IMR-90 (cell line): ENCODE measurements around the gene PCDHA11. TPM values are rescaled to one million over a fixed set of nuclear protein-coding genes. Genes with fewer than 3 reads are reported as not detected.

ENCODE experiments used
- ATAC-seq: fragments of 200-7000 bp; cut with Tn5 transposase; 2 replicates; pipeline ENCODE4 v1.9.1; 2020; ENCODE audit warnings: low read depth, mild to moderate bottlenecking, moderate library complexity
- BruUV-seq: library from RNA; stranded (reverse); fragments of 400-500 nt; replicated peaks from 2 replicates; lab custom pipeline; 2021; lab: Mats Ljungman, UMichigan
- CTCF ChIA-PET: fragments of 300-600 bp; formaldehyde crosslinking; extraction: SDS; loops from one replicate; lab custom pipeline; 2021; ENCODE audit warnings: antibody characterized with exemption; lab: Yijun Ruan, JAX
- POLR2A ChIA-PET: fragments of 300-600 bp; sonication (Branson Sonifier 250); formaldehyde crosslinking; loops from one replicate; lab custom pipeline; 2022; ENCODE audit warnings: antibody characterized with exemption; ENCODE audit not compliant: unreplicated experiment; lab: Charles Lee
- DNase-seq: peaks from one replicate; pipeline ENCODE4 v3.0.0; 2013
- H2AFZ ChIP-seq: replicated peaks from 2 replicates; pipeline ENCODE3; 2013; ENCODE audit warnings: low read length, mild to moderate bottlenecking; ENCODE audit not compliant: poor library complexity
- H2AK5ac ChIP-seq: 2 replicates; pipeline ENCODE4 v1.6.1; 2013; ENCODE audit warnings: low read depth, low read length, inconsistent platforms
- H2AK9ac ChIP-seq: replicated peaks from 2 replicates; pipeline ENCODE3; 2013; ENCODE audit warnings: mild to moderate bottlenecking, low read depth, low read length, moderate library complexity; ENCODE audit not compliant: poor library complexity
- H2BK120ac ChIP-seq: 2 replicates; pipeline ENCODE4 v1.6.1; 2013; ENCODE audit warnings: low read depth, low read length, inconsistent platforms
- H2BK15ac ChIP-seq: 3 replicates; pipeline ENCODE4 v1.6.1; 2013; ENCODE audit warnings: low read depth, low read length, inconsistent platforms
- H2BK20ac ChIP-seq: 2 replicates; pipeline ENCODE4 v1.6.1; 2013; ENCODE audit warnings: low read depth, mild to moderate bottlenecking, inconsistent platforms, low read length, moderate library complexity
- H2BK5ac ChIP-seq: 2 replicates; pipeline ENCODE4 v1.6.1; 2013; ENCODE audit warnings: mild to moderate bottlenecking, low read depth, low read length, inconsistent platforms; ENCODE audit not compliant: poor library complexity, severe bottlenecking
- H3K14ac ChIP-seq: replicated peaks from 2 replicates; pipeline ENCODE4 v1.6.1; 2013; ENCODE audit warnings: low read depth, low read length, inconsistent platforms
- H3K18ac ChIP-seq: 2 replicates; pipeline ENCODE4 v1.6.1; 2013; ENCODE audit warnings: low read depth, low read length, control low read depth
- H3K23ac ChIP-seq: 2 replicates; pipeline ENCODE4 v1.6.1; 2013; ENCODE audit warnings: low read depth, low read length, inconsistent platforms
- H3K27ac ChIP-seq: 2 replicates; pipeline ENCODE4 v1.5.1; 2013; ENCODE audit warnings: mild to moderate bottlenecking, control low read depth, low read length; ENCODE audit not compliant: insufficient read depth
- H3K27me3 ChIP-seq: 2 replicates; pipeline ENCODE4 v1.6.1; 2013; ENCODE audit warnings: low read length; ENCODE audit not compliant: control insufficient read depth, insufficient read depth
- H3K36me3 ChIP-seq: 2 replicates; pipeline ENCODE4 v1.6.1; 2013; ENCODE audit warnings: low read length, mixed read lengths; ENCODE audit not compliant: control insufficient read depth, insufficient read depth
- H3K4ac ChIP-seq: 2 replicates; pipeline ENCODE4 v1.6.1; 2013; ENCODE audit warnings: low read depth, low read length, inconsistent platforms
- H3K4me1 ChIP-seq: 2 replicates; pipeline ENCODE4 v1.6.1; 2013; ENCODE audit warnings: low read length, mixed read lengths; ENCODE audit not compliant: control insufficient read depth, insufficient read depth
- H3K4me2 ChIP-seq: 2 replicates; pipeline ENCODE4 v1.6.1; 2013; ENCODE audit warnings: low read depth, mild to moderate bottlenecking, control low read depth, low read length, moderate library complexity
- H3K4me3 ChIP-seq: 2 replicates; pipeline ENCODE4 v1.5.1; 2013; ENCODE audit warnings: low read depth, mild to moderate bottlenecking, control low read depth, low read length, moderate library complexity; ENCODE audit not compliant: insufficient read depth
- H3K56ac ChIP-seq: 2 replicates; pipeline ENCODE4 v1.6.1; 2013; ENCODE audit warnings: low read length, inconsistent platforms; ENCODE audit not compliant: insufficient read depth; ENCODE audit errors: extremely low read depth
- H3K79me1 ChIP-seq, 2 experiments: 2 replicates each; pipeline ENCODE4 v1.6.1; 2013; ENCODE audit warnings: low read length in 2 of 2, inconsistent platforms in 1 of 2, low read depth in 1 of 2
- H3K9ac ChIP-seq: 2 replicates; pipeline ENCODE4 v1.6.1; 2013; ENCODE audit warnings: low read depth, low read length, control low read depth
- H3K9me1 ChIP-seq: 2 replicates; pipeline ENCODE4 v1.6.1; 2013; ENCODE audit warnings: low read length, inconsistent platforms; ENCODE audit not compliant: insufficient read depth
- H3K9me3 ChIP-seq: 2 replicates; pipeline ENCODE4 v1.6.1; 2013; ENCODE audit warnings: low read length; ENCODE audit not compliant: control insufficient read depth, insufficient read depth
- H4K20me1 ChIP-seq: 2 replicates; pipeline ENCODE4 v1.6.1; 2013; ENCODE audit warnings: low read length, inconsistent platforms; ENCODE audit not compliant: insufficient read depth
- H4K5ac ChIP-seq: 2 replicates; pipeline ENCODE4 v1.6.1; 2013; ENCODE audit warnings: mild to moderate bottlenecking, low read depth, low read length, control low read depth
- H4K8ac ChIP-seq, 2 experiments: 2 replicates each; pipeline ENCODE4 v1.6.1; 2013; ENCODE audit warnings: low read depth in 2 of 2, low read length in 2 of 2, control low read depth in 1 of 2, inconsistent platforms in 1 of 2
- H4K91ac ChIP-seq: 2 replicates; pipeline ENCODE4 v1.6.1; 2013; ENCODE audit warnings: low read depth, low read length, inconsistent platforms; ENCODE audit not compliant: insufficient read depth
- BHLHE40 ChIP-seq: fragments of 150-350 bp; IDR thresholded peaks from 2 replicates; pipeline ENCODE4 v1.6.1; 2016; ENCODE audit warnings: mild to moderate bottlenecking, low read depth, low read length
- CEBPB ChIP-seq: IDR thresholded peaks from 2 replicates; pipeline ENCODE4 v1.6.1; 2012; ENCODE audit warnings: low read depth, low read length, improper control_type of control experiment
- CHD1 ChIP-seq: IDR thresholded peaks from 2 replicates; pipeline ENCODE4 v1.6.1; 2012; ENCODE audit warnings: low read depth, low read length, improper control_type of control experiment
- FOS ChIP-seq: fragments of 150-350 bp; IDR thresholded peaks from 2 replicates; pipeline ENCODE4 v1.6.1; 2016; ENCODE audit warnings: low read depth, low read length
- MAFK ChIP-seq: IDR thresholded peaks from 2 replicates; pipeline ENCODE4 v1.6.1; 2012; ENCODE audit warnings: low read depth, low read length, improper control_type of control experiment
- MAZ ChIP-seq: IDR thresholded peaks from 2 replicates; pipeline ENCODE4 v1.6.1; 2012; ENCODE audit warnings: low read depth, mild to moderate bottlenecking, low read length, improper control_type of control experiment, moderate library complexity, borderline replicate concordance
- MXI1 ChIP-seq: IDR thresholded peaks from 2 replicates; pipeline ENCODE4 v1.6.1; 2012; ENCODE audit warnings: low read depth, mild to moderate bottlenecking, low read length, moderate library complexity, borderline replicate concordance
- NFE2L2 ChIP-seq: fragments of 150-350 bp; IDR thresholded peaks from 2 replicates; pipeline ENCODE4 v1.6.1; 2016; ENCODE audit warnings: low read depth, mild to moderate bottlenecking, low read length
- POLR2A ChIP-seq: IDR thresholded peaks from 2 replicates; pipeline ENCODE4 v1.6.1; 2012; ENCODE audit warnings: mild to moderate bottlenecking, low read depth, low read length
- RAD21 ChIP-seq: IDR thresholded peaks from 2 replicates; pipeline ENCODE4 v1.6.1; 2012; ENCODE audit warnings: low read length, improper control_type of control experiment
- RCOR1 ChIP-seq: IDR thresholded peaks from 2 replicates; pipeline ENCODE4 v1.6.1; 2012; ENCODE audit warnings: mild to moderate bottlenecking, low read length, improper control_type of control experiment; ENCODE audit not compliant: insufficient replicate concordance
- RFX5 ChIP-seq: IDR thresholded peaks from 2 replicates; pipeline ENCODE4 v1.8.0; 2012; ENCODE audit warnings: low read depth, mild to moderate bottlenecking, low read length, moderate library complexity
- SMC3 ChIP-seq: fragments of 150-350 bp; IDR thresholded peaks from 2 replicates; pipeline ENCODE4 v1.6.1; 2016; ENCODE audit warnings: low read depth, mild to moderate bottlenecking, antibody characterized with exemption, low read length, moderate library complexity
- WGBS, 2 experiments: methylation state at CpG; one replicate each; pipeline versions ENCODE4 v1.1.5 to v1.1.7; 2013; ENCODE audit warnings: missing lambda C conversion rate in 2 of 2; ENCODE audit not compliant: insufficient read length in 1 of 2; ENCODE audit errors: extremely low coverage in 2 of 2; 5-methylcytosine and 5-hydroxymethylcytosine counted together
- dilution Hi-C: fragments of 300-500 bp; cut with HindIII; formaldehyde crosslinking; loops from one replicate; pipeline ENCODE4 v1.14.3; 2018; ENCODE audit warnings: low sequenced_read_pairs; ENCODE audit not compliant: unreplicated experiment
- in situ Hi-C: fragments of 300-500 bp; cut with MboI; formaldehyde crosslinking; loops from 3 replicates; pipeline ENCODE4 v1.14.3; 2019; ENCODE audit warnings: low sequenced_read_pairs, inconsistent platforms, mixed read lengths
- intact Hi-C: fragments of 100-400 bp; cut with micrococcal nuclease; formaldehyde crosslinking; loops from 2 replicates; pipeline ENCODE4 v1.10.0; 2022
- polyA plus RNA-seq, 3 experiments: library from polyadenylated mRNA; depleted of rRNA; stranded (reverse); fragments of >200 nt; gene quantifications; 2 replicates each; pipeline ENCODE4 v1.2.3, GENCODE V29; 2012; ENCODE audit warnings: low replicate concordance in 1 of 3
- total RNA-seq: library from RNA; depleted of rRNA; stranded (reverse); fragments of >200 nt; gene quantifications from 2 replicates; pipeline ENCODE4 v1.2.3, GENCODE V29; 2012
- TF ChIP-seq, protein P1 (sequence below): fragments of 150-350 bp; IDR thresholded peaks from 2 replicates; pipeline ENCODE4 v1.6.1; 2017; ENCODE audit warnings: mild to moderate bottlenecking, antibody characterized with exemption, low read length, low read depth
- TF ChIP-seq, protein P2 (sequence below): fragments of 150-350 bp; IDR thresholded peaks from 2 replicates; pipeline ENCODE4 v1.6.1; 2016; ENCODE audit warnings: low read depth, mild to moderate bottlenecking, low read length, moderate library complexity, borderline replicate concordance
- TF ChIP-seq, protein P3 (sequence below): conservative IDR thresholded peaks from 2 replicates; pipeline ENCODE4 v1.5.1; 2012; ENCODE audit warnings: mild to moderate bottlenecking, low read depth, low read length, improper control_type of control experiment

Gene PCDHA11
- total and polyA plus RNA-seq, 2 of the 4 experiments (the other 2 are of a cell fraction): under 0.01 TPM; not detected in 1

DNA sequence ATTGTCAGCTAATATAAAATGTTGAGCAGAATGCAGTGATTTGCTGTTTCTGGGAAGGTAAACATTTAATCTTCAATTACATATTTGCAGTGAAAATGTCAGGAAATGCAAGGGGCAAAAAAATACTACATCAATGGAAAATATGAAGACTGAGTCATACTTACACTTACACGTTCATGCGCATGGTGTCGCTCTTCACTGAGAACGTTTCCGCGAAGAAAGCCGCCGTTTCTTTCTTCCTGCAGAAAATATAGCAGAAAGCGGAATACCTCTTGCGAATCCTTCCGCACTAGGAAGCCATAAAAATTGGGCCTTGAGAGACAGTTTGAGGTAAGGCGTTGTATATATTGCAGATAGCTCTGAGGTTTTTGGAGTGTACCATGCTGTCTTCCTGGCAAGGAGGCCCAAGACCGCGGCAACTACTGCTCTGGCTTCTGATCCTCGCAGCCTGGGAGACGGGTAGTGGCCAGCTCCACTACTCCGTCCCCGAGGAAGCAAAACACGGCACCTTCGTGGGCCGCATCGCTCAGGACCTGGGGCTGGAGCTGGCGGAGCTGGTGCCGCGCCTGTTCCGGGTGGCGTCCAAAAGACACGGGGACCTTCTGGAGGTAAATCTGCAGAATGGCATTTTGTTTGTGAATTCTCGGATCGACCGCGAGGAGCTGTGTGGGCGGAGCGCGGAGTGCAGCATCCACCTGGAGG, 13.3 kb downstream of the PCDHA11 start, which contains the start of gene PCDHA13:
TSS of gene PCDHA13 (plus strand) at position 236 of the 702 bp plus-strand sequence. CDS start at position 381, 145 bp downstream.
- TF ChIP-seq, protein P1, sequence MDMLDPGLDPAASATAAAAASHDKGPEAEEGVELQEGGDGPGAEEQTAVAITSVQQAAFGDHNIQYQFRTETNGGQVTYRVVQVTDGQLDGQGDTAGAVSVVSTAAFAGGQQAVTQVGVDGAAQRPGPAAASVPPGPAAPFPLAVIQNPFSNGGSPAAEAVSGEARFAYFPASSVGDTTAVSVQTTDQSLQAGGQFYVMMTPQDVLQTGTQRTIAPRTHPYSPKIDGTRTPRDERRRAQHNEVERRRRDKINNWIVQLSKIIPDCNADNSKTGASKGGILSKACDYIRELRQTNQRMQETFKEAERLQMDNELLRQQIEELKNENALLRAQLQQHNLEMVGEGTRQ: no peak
- TF ChIP-seq POLR2A (no peak), RCOR1 (no peak), BHLHE40 (no peak), MXI1 (no peak), CEBPB (no peak), SMC3 (no peak), MAFK (no peak), MAZ (no peak), RAD21 (no peak), RFX5 (no peak), CHD1 (no peak), FOS (no peak), NFE2L2 (no peak)
- TF ChIP-seq, protein P2, sequence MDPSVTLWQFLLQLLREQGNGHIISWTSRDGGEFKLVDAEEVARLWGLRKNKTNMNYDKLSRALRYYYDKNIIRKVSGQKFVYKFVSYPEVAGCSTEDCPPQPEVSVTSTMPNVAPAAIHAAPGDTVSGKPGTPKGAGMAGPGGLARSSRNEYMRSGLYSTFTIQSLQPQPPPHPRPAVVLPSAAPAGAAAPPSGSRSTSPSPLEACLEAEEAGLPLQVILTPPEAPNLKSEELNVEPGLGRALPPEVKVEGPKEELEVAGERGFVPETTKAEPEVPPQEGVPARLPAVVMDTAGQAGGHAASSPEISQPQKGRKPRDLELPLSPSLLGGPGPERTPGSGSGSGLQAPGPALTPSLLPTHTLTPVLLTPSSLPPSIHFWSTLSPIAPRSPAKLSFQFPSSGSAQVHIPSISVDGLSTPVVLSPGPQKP: no peak
- TF ChIP-seq, protein P3, sequence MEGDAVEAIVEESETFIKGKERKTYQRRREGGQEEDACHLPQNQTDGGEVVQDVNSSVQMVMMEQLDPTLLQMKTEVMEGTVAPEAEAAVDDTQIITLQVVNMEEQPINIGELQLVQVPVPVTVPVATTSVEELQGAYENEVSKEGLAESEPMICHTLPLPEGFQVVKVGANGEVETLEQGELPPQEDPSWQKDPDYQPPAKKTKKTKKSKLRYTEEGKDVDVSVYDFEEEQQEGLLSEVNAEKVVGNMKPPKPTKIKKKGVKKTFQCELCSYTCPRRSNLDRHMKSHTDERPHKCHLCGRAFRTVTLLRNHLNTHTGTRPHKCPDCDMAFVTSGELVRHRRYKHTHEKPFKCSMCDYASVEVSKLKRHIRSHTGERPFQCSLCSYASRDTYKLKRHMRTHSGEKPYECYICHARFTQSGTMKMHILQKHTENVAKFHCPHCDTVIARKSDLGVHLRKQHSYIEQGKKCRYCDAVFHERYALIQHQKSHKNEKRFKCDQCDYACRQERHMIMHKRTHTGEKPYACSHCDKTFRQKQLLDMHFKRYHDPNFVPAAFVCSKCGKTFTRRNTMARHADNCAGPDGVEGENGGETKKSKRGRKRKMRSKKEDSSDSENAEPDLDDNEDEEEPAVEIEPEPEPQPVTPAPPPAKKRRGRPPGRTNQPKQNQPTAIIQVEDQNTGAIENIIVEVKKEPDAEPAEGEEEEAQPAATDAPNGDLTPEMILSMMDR: no peak
- Histone ChIP-seq H3K27ac (no peak within 1 kb of the TSS), H3K23ac (no peak within 1 kb of the TSS), H2AK5ac (no peak within 1 kb of the TSS), H2BK5ac (no peak within 1 kb of the TSS), H3K9me1 (no peaks in the 10 kb centered on the region), H3K36me3 (no peaks in the 10 kb centered on the region), H2BK120ac (no peak within 1 kb of the TSS), H2BK15ac (no peak within 1 kb of the TSS), H3K4me3 (no peak within 1 kb of the TSS), H3K9ac (no peak within 1 kb of the TSS), H4K91ac (no peak within 1 kb of the TSS), H3K14ac (no peak within 1 kb of the TSS), H4K5ac (no peak within 1 kb of the TSS), H3K4me2 (no peak within 1 kb of the TSS), H3K56ac (no peak within 1 kb of the TSS), H3K18ac (no peak within 1 kb of the TSS), H2AK9ac (no peak within 1 kb of the TSS), H3K9me3 (peaks cover 28% of the 10 kb centered on the region), H4K20me1 (no peaks in the 10 kb centered on the region), H3K27me3 (no peaks in the 10 kb centered on the region), H2BK20ac (no peak within 1 kb of the TSS), H3K4me1 (no peaks in the 10 kb centered on the region), H4K8ac (no peak within 1 kb of the TSS), H3K79me1 (no peaks in the 10 kb centered on the region), H2AFZ (no peak within 1 kb of the TSS), H3K4ac (no peak within 1 kb of the TSS)
- BruUV-seq: no TSS peak
- ATAC-seq (no peak), DNase-seq (no peak)
- in situ Hi-C loops: no loop called here
- CTCF ChIA-PET: no interaction called here
- POLR2A ChIA-PET: no interaction called here
- intact Hi-C loops: no loop called here
- dilution Hi-C loops: no loop called here
- 17% methylated on average over 3 of the region's 35 CpGs; no CpG with 5 or more reads in 1 of the 2 experiments for WGBS, 2 experiments
